Right atrium auricular region (tissue), 2 donors: ENCODE data around the gene SDSL. TPM values are rescaled to one million over a fixed set of nuclear protein-coding genes. Genes with fewer than 3 reads are reported as not detected.

Source experiments
- DNase-seq: peaks from one replicate; pipeline ENCODE4 v3.0.0-alpha.2; 2019; ENCODE audit warnings: low spot score
- H3K27ac ChIP-seq, 2 donors: fragments of 200-600 bp; sonication (generic); 1 replicate in 1 of 2; 2 replicates in 1 of 2; pipeline ENCODE4 v1.5.1; 2016 to 2019
- H3K27me3 ChIP-seq, 2 donors: fragments of 200-600 bp; sonication (generic); one replicate each; pipeline versions ENCODE4 v1.5.1 to v1.6.0; 2017 to 2019
- H3K36me3 ChIP-seq: fragments of 200-600 bp; sonication (generic); one replicate; pipeline ENCODE4 v1.5.1; 2016
- H3K4me1 ChIP-seq, 2 donors: fragments of 200-600 bp; sonication (generic); one replicate each; pipeline versions ENCODE4 v1.5.1 to v1.6.0; 2017 to 2019
- H3K4me3 ChIP-seq, 2 donors: fragments of 200-600 bp; sonication (generic); 1 replicate in 1 of 2; 2 replicates in 1 of 2; pipeline ENCODE4 v1.5.1; 2017 to 2019; ENCODE audit warnings: mild to moderate bottlenecking in 1 of 2, moderate library complexity in 1 of 2
- H3K9me3 ChIP-seq, 2 donors: fragments of 200-600 bp; sonication (generic); one replicate each; pipeline ENCODE4 v1.5.1; 2019
- total RNA-seq, 2 donors: library from RNA; depleted of rRNA; stranded (reverse); fragments of >200 nt; gene quantifications; one replicate each; pipeline ENCODE4 v1.1.0, GENCODE V29; 2016
- TF ChIP-seq, protein P1 (sequence below), 2 donors: fragments of 200-600 bp; sonication (generic); IDR thresholded peaks; one replicate each; pipeline ENCODE4 v1.5.1; 2019; ENCODE audit warnings: antibody characterized with exemption in 2 of 2

The SDSL gene
- total RNA-seq, 2 donors from 2014 or later, result 2.8 to 5.5 TPM

DNA sequence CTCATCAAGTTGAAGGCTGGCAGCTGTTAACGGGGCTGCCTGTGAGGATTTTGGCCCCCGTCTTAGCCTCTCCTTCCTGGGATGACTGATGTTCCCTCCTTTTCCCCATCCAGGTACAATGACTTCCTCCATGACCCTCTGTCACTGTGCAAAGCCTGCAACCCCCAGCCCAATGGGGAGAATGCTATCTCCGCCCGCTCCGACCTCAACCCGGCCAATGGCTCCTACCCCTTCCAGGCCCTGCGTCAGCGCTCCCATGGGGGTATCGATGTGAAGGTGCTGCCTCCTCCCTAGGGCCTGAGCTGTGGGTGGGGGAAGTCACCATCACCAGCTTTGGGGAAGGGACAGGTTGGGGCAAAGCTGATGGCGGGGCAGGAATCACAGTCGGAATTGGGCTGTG, 34.5 kb upstream of the SDSL start:
- H3K9me3 ChIP-seq, result no peaks in the 10 kb centered on the region
- DNase-seq, result no peak
- H3K4me3 ChIP-seq, result no peak overlapping the region
- H3K27me3 ChIP-seq, result no peaks in the 10 kb centered on the region
- no peak overlapping the region for H3K27ac ChIP-seq
- no peaks in the 10 kb centered on the region for H3K4me1 ChIP-seq
- peaks cover 73% of the 10 kb centered on the region for H3K36me3 ChIP-seq
- TF ChIP-seq, protein P1, sequence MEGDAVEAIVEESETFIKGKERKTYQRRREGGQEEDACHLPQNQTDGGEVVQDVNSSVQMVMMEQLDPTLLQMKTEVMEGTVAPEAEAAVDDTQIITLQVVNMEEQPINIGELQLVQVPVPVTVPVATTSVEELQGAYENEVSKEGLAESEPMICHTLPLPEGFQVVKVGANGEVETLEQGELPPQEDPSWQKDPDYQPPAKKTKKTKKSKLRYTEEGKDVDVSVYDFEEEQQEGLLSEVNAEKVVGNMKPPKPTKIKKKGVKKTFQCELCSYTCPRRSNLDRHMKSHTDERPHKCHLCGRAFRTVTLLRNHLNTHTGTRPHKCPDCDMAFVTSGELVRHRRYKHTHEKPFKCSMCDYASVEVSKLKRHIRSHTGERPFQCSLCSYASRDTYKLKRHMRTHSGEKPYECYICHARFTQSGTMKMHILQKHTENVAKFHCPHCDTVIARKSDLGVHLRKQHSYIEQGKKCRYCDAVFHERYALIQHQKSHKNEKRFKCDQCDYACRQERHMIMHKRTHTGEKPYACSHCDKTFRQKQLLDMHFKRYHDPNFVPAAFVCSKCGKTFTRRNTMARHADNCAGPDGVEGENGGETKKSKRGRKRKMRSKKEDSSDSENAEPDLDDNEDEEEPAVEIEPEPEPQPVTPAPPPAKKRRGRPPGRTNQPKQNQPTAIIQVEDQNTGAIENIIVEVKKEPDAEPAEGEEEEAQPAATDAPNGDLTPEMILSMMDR (IDR thresholded peaks at IDR 0.05), result no peak

DNA sequence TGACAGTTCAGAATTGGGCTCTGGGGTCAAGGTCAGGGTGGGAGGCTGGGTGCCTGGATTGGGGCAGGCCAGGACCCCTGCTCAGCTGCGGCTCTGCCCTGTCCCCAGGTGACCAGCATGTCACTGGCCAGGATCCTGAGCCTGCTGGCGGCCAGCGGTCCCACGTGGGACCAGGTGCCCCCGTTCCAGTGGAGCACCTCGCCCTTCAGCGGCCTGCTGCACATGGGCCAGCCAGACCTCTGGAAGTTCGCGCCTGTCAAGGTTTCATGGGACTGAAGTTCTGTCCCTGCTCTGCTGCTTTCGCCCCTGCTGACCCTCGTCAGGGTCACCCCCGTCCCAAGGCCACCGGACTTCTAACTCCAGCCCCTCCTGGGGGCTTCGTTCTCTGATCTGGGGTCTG, 33.8 kb upstream of the SDSL start:
- Histone ChIP-seq H3K27me3 (no peaks in the 10 kb centered on the region), H3K27ac (no peak overlapping the region), H3K4me1 (no peaks in the 10 kb centered on the region), H3K4me3 (no peak overlapping the region), H3K36me3 (peaks cover 69% of the 10 kb centered on the region), H3K9me3 (no peaks in the 10 kb centered on the region)
- TF ChIP-seq, protein P1 (IDR thresholded peaks at IDR 0.05), result no peak
- DNase-seq, result no peak

DNA sequence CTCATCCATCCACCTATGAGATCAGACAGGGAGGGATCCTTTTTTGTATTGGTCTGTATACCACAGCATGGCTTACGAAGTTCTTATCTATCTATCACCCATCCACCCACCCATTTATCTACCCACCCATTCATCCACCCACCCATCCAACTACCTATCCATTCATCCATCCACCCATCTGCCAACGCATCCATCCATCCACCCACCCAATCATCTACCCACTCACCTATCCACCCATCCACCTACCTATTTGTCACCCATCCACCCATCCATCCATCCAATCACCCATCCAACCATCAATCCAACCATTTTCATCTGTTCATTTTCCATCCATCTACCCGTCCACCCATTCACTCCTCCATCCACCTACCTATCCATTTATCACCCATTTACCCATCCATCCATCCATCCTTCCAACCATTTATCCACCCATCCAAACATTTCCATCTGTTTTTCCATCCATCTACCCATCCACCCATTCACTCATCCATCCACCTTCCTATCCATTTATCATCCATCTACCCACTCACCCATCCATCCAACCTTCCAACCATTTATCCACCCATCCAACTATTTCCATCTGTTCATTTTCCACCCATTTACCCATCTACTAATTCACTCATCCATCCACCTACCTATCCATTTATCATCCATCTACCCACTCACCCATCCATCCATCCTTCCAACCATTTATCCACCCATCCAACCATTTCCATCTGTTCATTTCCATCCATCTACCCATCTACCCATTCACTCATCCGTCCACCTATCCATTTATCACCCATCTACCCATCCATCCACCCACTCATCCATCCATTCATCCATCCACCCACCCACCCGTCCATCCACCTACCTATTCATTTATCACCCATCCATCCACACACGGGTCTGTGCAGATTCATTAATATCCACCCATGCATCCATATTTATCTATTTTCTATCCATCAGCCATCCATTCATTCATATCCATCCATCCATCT, 31.8 kb upstream of the SDSL start:
- H3K36me3 ChIP-seq, result peaks cover 51% of the 10 kb centered on the region
- H3K4me3 ChIP-seq, result no peak overlapping the region
- TF ChIP-seq, protein P1 (IDR thresholded peaks at IDR 0.05), result no peak
- no peaks in the 10 kb centered on the region for H3K9me3 ChIP-seq
- DNase-seq, result no peak
- no peak overlapping the region for H3K27ac ChIP-seq
- H3K4me1 ChIP-seq, result no peaks in the 10 kb centered on the region
- no peaks in the 10 kb centered on the region for H3K27me3 ChIP-seq

DNA sequence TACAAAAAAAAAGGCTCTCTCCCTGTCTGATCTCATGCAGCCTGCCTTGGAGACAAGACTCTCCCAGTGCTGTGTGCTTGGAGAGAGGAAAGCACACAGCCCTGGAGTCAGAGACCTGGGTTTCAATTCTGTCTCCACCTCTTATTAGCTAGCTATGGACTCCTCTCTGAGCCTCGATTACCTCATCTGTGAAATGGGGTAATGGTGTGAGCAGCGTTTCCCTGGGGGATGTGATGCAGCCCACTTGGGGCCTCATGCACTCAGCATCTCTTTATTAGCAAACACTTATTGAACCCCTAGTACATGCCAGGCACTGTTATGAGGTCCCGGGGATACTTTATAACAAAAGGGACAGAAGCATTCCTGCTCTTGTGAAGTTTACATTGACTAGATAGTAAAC, 31.0 kb upstream of the SDSL start:
- Histone ChIP-seq H3K9me3 (no peaks in the 10 kb centered on the region), H3K27ac (no peak overlapping the region), H3K36me3 (peaks cover 43% of the 10 kb centered on the region), H3K27me3 (no peaks in the 10 kb centered on the region), H3K4me3 (no peak overlapping the region), H3K4me1 (no peaks in the 10 kb centered on the region)
- TF ChIP-seq, protein P1 (IDR thresholded peaks at IDR 0.05), result no peak
- no peak for DNase-seq

DNA sequence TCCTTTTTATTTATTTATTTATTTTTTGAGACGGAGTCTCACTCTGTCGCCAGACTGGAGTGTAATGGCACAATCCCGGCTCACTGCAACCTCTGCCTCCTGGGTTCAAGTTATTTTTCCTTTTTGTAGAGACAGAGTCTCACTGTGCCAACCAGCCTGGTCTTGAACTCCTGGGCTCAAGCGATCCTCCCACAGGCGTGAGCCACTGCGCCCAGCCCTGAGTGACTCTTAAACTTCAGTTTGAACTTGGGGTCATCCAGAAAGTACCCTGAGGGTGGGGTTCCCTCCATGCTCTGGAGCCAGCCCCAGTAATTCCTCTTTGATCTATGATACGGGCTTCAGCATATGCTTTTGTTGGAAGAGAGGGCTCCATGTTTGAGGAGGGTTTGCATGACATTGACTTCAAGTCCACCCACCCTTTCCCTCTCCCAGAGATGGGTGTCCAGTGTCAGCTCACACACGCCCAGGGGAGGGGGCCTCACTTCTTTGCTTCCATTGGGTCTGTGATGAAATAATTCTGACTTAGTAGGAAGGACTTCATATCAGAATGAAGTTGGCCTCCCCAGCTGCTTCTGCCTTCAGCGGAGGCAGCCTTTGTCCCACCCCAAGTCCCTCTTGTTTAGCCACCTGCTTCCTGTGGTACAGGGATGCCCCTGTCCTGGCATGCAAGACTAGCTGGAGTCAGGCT, 30.4 kb upstream of the SDSL start:
- Histone ChIP-seq H3K36me3 (peaks cover 37% of the 10 kb centered on the region), H3K4me1 (no peaks in the 10 kb centered on the region), H3K27me3 (no peaks in the 10 kb centered on the region), H3K27ac (no peak overlapping the region), H3K4me3 (no peak overlapping the region), H3K9me3 (no peaks in the 10 kb centered on the region)
- DNase-seq, result no peak
- TF ChIP-seq, protein P1 (IDR thresholded peaks at IDR 0.05), result no peak
